Measurements from ENCODE around the gene SDK1. TPM values are rescaled to one million over a fixed set of nuclear protein-coding genes. Genes with fewer than 3 reads are reported as not detected.

The SDK1 gene
- total RNA-seq, 4 donors from 2014 or later = 1.2 to 1.8 (median 1.5) TPM

DNA sequence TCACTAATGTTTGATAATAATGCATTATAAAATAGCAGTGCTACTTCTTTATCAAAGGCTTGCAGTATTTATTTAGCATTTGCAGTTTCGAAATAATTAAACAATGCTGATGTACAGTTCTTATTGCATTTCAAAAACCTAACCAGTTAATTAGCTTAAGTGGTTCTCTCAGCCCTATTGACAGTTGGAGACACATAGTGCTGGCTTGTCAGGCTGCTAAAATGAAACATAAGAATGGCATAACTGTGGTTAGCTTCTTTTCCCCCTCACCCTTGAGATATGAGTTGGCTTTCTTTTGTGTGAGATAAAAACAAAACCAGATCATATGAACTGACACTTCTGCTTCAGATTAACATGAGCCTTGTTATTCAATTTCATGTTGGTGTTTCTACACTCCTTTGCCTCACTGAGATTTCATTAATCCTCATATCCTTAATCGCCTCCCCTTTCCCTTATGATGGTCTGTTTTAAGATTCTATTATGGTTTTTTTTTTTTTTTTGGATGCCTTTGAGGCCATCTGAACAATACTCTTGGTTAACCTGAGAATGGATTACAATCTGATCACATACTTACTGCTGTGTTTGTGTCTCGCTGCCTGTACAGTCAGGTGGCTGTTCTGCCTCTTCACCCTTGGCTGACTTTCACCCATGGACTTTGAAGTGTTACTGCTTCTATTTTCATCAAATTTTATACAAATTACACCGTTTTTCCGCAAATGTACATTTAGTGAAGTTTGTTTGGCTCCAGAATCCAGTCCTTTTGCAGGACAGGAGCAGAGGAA lies 108.0 kb downstream of the SDK1 start:
- Histone ChIP-seq H3K27ac (no peak overlapping the region), H3K9me3 (no peaks in the 10 kb centered on the region), H3K36me3 (no peaks in the 10 kb centered on the region), H3K4me3 (no peak overlapping the region), H3K4me1 (no peaks in the 10 kb centered on the region), H3K27me3 (no peaks in the 10 kb centered on the region)
- DNase-seq = no peak
- in situ Hi-C loops (cut with MboI; ENCODE audit: low sequenced_read_pairs in 4 of 4) = no loop called here
- no peak for ATAC-seq
- intact Hi-C loops (cut with DNase I; ENCODE audit: low total_unique reads) = no loop called here
- TF ChIP-seq, protein P1, sequence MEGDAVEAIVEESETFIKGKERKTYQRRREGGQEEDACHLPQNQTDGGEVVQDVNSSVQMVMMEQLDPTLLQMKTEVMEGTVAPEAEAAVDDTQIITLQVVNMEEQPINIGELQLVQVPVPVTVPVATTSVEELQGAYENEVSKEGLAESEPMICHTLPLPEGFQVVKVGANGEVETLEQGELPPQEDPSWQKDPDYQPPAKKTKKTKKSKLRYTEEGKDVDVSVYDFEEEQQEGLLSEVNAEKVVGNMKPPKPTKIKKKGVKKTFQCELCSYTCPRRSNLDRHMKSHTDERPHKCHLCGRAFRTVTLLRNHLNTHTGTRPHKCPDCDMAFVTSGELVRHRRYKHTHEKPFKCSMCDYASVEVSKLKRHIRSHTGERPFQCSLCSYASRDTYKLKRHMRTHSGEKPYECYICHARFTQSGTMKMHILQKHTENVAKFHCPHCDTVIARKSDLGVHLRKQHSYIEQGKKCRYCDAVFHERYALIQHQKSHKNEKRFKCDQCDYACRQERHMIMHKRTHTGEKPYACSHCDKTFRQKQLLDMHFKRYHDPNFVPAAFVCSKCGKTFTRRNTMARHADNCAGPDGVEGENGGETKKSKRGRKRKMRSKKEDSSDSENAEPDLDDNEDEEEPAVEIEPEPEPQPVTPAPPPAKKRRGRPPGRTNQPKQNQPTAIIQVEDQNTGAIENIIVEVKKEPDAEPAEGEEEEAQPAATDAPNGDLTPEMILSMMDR (IDR thresholded peaks at IDR 0.05 in 4 of 5, conservative IDR thresholded peaks at IDR 0.05 in 1 of 5) = no peak
- TF ChIP-seq POLR2A (IDR thresholded peaks at IDR 0.05) = no peak

DNA sequence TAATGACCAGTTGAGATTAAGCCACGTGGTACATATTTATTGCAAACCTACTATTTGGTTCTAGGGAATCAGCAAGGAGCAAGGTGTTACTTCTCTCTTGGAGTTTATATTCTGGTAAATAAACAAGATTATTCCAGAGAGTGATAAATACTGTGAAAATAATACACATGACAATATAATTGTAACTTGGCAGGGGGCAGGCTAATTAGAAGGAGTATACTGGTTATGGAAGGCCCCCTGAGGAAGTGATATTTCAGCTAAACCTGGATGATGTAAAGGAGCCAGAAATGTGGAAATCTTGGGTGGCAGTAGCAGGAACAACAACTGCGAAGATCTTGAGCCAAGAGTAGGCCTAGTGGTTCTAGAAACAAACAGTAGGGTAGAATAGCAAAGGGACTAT lies 111.8 kb downstream of the SDK1 start:
- no peaks in the 10 kb centered on the region for H3K27me3 ChIP-seq
- no peak for TF ChIP-seq POLR2A (IDR thresholded peaks at IDR 0.05)
- TF ChIP-seq, protein P1 (IDR thresholded peaks at IDR 0.05 in 4 of 5, conservative IDR thresholded peaks at IDR 0.05 in 1 of 5) = no peak
- no peaks in the 10 kb centered on the region for H3K4me1 ChIP-seq
- no peak overlapping the region for H3K4me3 ChIP-seq
- DNase-seq = no peak
- H3K9me3 ChIP-seq = no peaks in the 10 kb centered on the region
- no peaks in the 10 kb centered on the region for H3K36me3 ChIP-seq
- intact Hi-C loops (cut with DNase I; ENCODE audit: low total_unique reads) = no loop called here
- in situ Hi-C loops (cut with MboI; ENCODE audit: low sequenced_read_pairs in 4 of 4) = no loop called here
- ATAC-seq = no peak
- H3K27ac ChIP-seq = no peak overlapping the region

GRCh38 chr7:3415861-3416312 lies 114.8 kb downstream of the SDK1 start:
- no peak overlapping the region for H3K4me3 ChIP-seq
- no peaks in the 10 kb centered on the region for H3K36me3 ChIP-seq
- no peak overlapping the region for H3K27ac ChIP-seq
- ATAC-seq = no peak
- no peaks in the 10 kb centered on the region for H3K9me3 ChIP-seq
- intact Hi-C loops (cut with DNase I; ENCODE audit: low total_unique reads) (no loop called here), in situ Hi-C loops (cut with MboI; ENCODE audit: low sequenced_read_pairs in 4 of 4) (no loop called here)
- TF ChIP-seq, protein P1 (IDR thresholded peaks at IDR 0.05 in 4 of 5, conservative IDR thresholded peaks at IDR 0.05 in 1 of 5) = no peak
- TF ChIP-seq POLR2A (IDR thresholded peaks at IDR 0.05) = no peak
- DNase-seq = no peak
- H3K27me3 ChIP-seq = no peaks in the 10 kb centered on the region
- H3K4me1 ChIP-seq = no peaks in the 10 kb centered on the region

DNA sequence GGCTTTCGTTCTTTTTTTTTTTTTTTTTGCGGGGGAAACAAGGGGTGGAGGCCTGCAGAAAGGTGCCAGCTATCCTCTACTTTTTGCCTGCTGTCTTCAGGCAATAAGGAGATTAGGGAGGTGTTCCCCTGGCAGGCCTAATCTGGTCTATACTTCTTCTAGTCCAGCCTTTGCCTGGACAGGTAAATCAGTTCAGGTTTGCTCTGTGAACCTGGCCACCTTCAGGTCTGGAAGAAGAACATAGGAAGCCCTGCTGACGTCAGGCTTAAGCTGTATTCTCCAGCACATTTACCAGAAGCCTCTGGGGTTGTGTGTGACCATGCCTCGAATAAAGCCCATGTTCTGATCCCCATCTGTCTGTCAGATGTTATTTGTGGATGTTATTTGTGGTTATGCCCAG lies 115.4 kb downstream of the SDK1 start:
- H3K36me3 ChIP-seq = no peaks in the 10 kb centered on the region
- DNase-seq = no peak
- intact Hi-C loops (cut with DNase I; ENCODE audit: low total_unique reads) (no loop called here), in situ Hi-C loops (cut with MboI; ENCODE audit: low sequenced_read_pairs in 4 of 4) (no loop called here)
- H3K27ac ChIP-seq = no peak overlapping the region
- no peak overlapping the region for H3K4me3 ChIP-seq
- no peak for ATAC-seq
- TF ChIP-seq, protein P1 (IDR thresholded peaks at IDR 0.05 in 4 of 5, conservative IDR thresholded peaks at IDR 0.05 in 1 of 5) = no peak
- no peak for TF ChIP-seq POLR2A (IDR thresholded peaks at IDR 0.05)
- H3K4me1 ChIP-seq = no peaks in the 10 kb centered on the region
- H3K27me3 ChIP-seq = no peaks in the 10 kb centered on the region
- H3K9me3 ChIP-seq = no peaks in the 10 kb centered on the region
